Ascending aorta (tissue), 2 donors: ENCODE results near the gene VSTM4. TPM values are rescaled to one million over a fixed set of nuclear protein-coding genes. Genes with fewer than 3 reads are reported as not detected.

ENCODE experiments used
- DNase-seq, 2 donors: peaks; one replicate each; pipeline ENCODE4 v3.0.0-alpha.2; 2019; ENCODE audit warnings: low spot score in 2 of 2
- H3K27ac ChIP-seq, 2 donors: fragments of 200-600 bp; sonication (generic); one replicate each; pipeline ENCODE4 v1.5.1; 2016 to 2017; ENCODE audit warnings: mild to moderate bottlenecking in 1 of 2
- H3K27me3 ChIP-seq: fragments of 200-600 bp; sonication (generic); one replicate; pipeline ENCODE4 v1.5.1; 2017
- H3K36me3 ChIP-seq, 2 donors: fragments of 200-600 bp; sonication (generic); one replicate each; pipeline ENCODE4 v1.5.1; 2016
- H3K4me1 ChIP-seq, 2 donors: fragments of 200-600 bp; sonication (generic); one replicate each; pipeline ENCODE4 v1.5.1; 2016 to 2017; ENCODE audit warnings: mild to moderate bottlenecking in 1 of 2
- H3K4me3 ChIP-seq, 2 donors: fragments of 200-600 bp; sonication (generic); one replicate each; pipeline ENCODE4 v1.5.1; 2016 to 2017; ENCODE audit warnings: mild to moderate bottlenecking in 1 of 2
- H3K9me3 ChIP-seq, 2 donors: fragments of 200-600 bp; sonication (generic); one replicate each; pipeline ENCODE4 v1.5.1; 2016
- CTCF ChIP-seq, 3 experiments: fragments of 200-600 bp in 2 of 3; fragments of 450-650 bp in 1 of 3; sonication (generic) in 2 of 3; IDR thresholded peaks; one replicate each; pipeline ENCODE4 v1.5.1; 2016 to 2019; ENCODE audit warnings: antibody characterized with exemption in 3 of 3, mild to moderate bottlenecking in 1 of 3, moderate library complexity in 1 of 3
- intact Hi-C: fragments of 100-400 bp; cut with DNase I; formaldehyde crosslinking; loops from one replicate; pipeline ENCODE4 v1.15.1; 2023
- total RNA-seq: library from RNA; depleted of rRNA; stranded (reverse); fragments of >200 nt; gene quantifications from one replicate; pipeline ENCODE4 v1.1.0, GENCODE V29; 2016

Gene VSTM4
- total RNA-seq, 1 donor from 2014 or later, result 17.7 TPM

GRCh38 chr10:49099046-49099445 lies 16.3 kb downstream of the VSTM4 start:
- Histone ChIP-seq H3K4me3 (no peak overlapping the region), H3K36me3 (no peaks in the 10 kb centered on the region), H3K27me3 (no peaks in the 10 kb centered on the region), H3K4me1 (peaks cover 5 to 34% of the 10 kb centered on the region in 2 donors), H3K27ac (peak overlapping the region in 1 of 2 donors; percentile 78), H3K9me3 (no peaks in the 10 kb centered on the region)
- no peak for DNase-seq
- intact Hi-C loops, result no loop called here
- TF ChIP-seq CTCF (IDR thresholded peaks at IDR 0.05), result no peak

GRCh38 chr10:49096890-49097445 lies 18.4 kb downstream of the VSTM4 start:
- H3K36me3 ChIP-seq, result no peaks in the 10 kb centered on the region
- H3K9me3 ChIP-seq, result no peaks in the 10 kb centered on the region
- peaks cover 5 to 32% of the 10 kb centered on the region in 2 donors for H3K4me1 ChIP-seq
- intact Hi-C loops, result no loop called here
- peak overlapping the region; percentile 47 to 64 for H3K27ac ChIP-seq
- DNase-seq, result peak in 1 of 2 donors; percentile 56
- no peaks in the 10 kb centered on the region for H3K27me3 ChIP-seq
- TF ChIP-seq CTCF (IDR thresholded peaks at IDR 0.05), result no peak
- no peak overlapping the region for H3K4me3 ChIP-seq

- Histone ChIP-seq H3K4me1 (peaks cover 15 to 45% of the 10 kb centered on the region in 2 donors), H3K36me3 (no peaks in the 10 kb centered on the region), H3K27ac (peak overlapping the region; percentile 36 to 73), H3K9me3 (no peaks in the 10 kb centered on the region), H3K4me3 (peak overlapping the region in 1 of 2 donors; percentile 5), H3K27me3 (no peaks in the 10 kb centered on the region)
- intact Hi-C loops, result no loop called here
- TF ChIP-seq CTCF (IDR thresholded peaks at IDR 0.05), result no peak
- peak in 1 of 2 donors; percentile 59 for DNase-seq
Observed at GRCh38 chr10:49094646-49095045, 20.7 kb downstream of the VSTM4 start.

GRCh38 chr10:49093922-49094321 lies 21.4 kb downstream of the VSTM4 start:
- Histone ChIP-seq H3K27ac (peak overlapping the region in 1 of 2 donors; percentile 36), H3K9me3 (no peaks in the 10 kb centered on the region), H3K4me1 (peaks cover 15 to 47% of the 10 kb centered on the region in 2 donors), H3K27me3 (no peaks in the 10 kb centered on the region), H3K36me3 (no peaks in the 10 kb centered on the region), H3K4me3 (no peak overlapping the region)
- peak in 1 of 2 donors; percentile 45 for DNase-seq
- no peak for TF ChIP-seq CTCF (IDR thresholded peaks at IDR 0.05)
- intact Hi-C loops, result no loop called here

GRCh38 chr10:49092477-49092876 lies 22.8 kb downstream of the VSTM4 start:
- no peak overlapping the region for H3K27ac ChIP-seq
- peak in 1 of 2 donors; percentile 46 for DNase-seq
- no peaks in the 10 kb centered on the region for H3K36me3 ChIP-seq
- no peak for TF ChIP-seq CTCF (IDR thresholded peaks at IDR 0.05)
- H3K9me3 ChIP-seq, result no peaks in the 10 kb centered on the region
- peaks cover 15 to 47% of the 10 kb centered on the region in 2 donors for H3K4me1 ChIP-seq
- intact Hi-C loops, result no loop called here
- no peak overlapping the region for H3K4me3 ChIP-seq
- H3K27me3 ChIP-seq, result no peaks in the 10 kb centered on the region
